Measurements from ENCODE around the gene RNF186. TPM values are rescaled to one million over a fixed set of nuclear protein-coding genes. Genes with fewer than 3 reads are reported as not detected.
"Not testable (repeated sequence)": the region's sequence is repeated elsewhere in the genome, so short reads cannot be mapped to it uniquely, and the experiment has no call there.

Gene RNF186, protein sequence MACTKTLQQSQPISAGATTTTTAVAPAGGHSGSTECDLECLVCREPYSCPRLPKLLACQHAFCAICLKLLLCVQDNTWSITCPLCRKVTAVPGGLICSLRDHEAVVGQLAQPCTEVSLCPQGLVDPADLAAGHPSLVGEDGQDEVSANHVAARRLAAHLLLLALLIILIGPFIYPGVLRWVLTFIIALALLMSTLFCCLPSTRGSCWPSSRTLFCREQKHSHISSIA
- not detected for total RNA-seq

DNA sequence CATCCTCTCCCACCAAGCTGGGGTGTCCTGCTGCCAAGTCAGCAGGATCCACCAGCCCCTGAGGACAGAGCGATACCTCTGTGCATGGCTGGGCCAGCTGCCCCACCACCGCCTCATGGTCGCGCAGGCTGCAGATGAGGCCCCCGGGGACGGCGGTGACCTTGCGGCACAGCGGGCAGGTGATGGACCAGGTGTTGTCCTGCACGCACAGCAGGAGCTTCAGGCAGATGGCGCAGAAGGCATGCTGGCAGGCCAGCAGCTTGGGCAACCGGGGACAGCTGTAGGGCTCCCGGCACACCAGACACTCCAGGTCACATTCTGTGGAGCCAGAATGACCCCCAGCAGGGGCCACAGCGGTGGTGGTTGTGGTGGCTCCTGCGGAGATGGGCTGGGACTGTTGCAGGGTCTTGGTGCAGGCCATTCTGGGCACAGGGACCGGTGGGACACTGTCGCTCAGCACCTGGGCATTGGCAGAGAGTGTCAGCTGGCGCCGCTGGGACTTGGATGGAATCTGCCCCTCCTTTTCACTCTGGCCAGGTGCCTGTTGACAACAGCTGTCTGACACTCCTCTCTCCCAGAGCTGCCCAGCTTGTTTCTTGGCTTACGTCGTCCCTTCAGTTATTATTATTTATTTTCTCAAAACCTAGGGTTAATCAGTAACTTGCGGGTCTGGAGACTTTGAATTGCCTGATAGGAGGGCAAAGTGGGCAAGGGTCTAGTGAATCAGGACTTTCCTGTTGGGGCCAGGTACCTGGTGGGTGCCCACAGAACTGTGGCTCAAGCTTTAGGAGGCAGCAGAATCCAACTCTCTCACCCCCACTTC, at the start of gene RNF186:
Gene RNF186, minus strand, starts transcription at position 603 of the 823 bp plus-strand sequence. Its CDS starts 182 bp downstream, at position 421.
- ChIA-PET CTCF (no interaction called here), POLR2A (no interaction called here)

DNA sequence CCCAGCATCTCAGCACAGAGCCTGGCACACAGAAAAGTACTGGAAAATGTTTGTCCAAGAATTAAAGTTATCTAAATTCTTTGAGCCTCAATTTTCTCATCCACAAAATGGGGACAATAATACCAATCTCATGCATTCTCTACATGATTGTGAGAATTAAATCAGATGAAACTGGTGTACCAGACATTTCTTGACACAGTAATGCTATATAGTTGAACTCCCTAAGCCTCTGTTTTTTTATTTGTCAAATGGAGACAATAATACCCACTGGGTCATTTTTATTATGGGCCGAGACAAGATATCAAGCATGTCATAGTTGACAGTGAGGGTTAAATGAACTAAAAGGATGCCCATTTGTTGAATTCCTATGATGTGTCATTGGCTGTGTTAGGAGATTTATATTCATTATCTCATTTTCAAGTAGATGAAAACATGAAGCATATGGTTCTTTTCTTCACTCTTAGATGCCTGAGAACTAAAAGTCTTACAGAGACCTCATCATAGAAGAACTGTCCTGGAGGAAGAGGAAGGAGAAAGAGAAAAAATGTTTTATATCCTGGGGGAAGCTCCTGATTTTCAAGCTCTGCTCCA, 49.6 kb upstream of the RNF186 start:
- CTCF ChIA-PET, result no interaction called here

DNA sequence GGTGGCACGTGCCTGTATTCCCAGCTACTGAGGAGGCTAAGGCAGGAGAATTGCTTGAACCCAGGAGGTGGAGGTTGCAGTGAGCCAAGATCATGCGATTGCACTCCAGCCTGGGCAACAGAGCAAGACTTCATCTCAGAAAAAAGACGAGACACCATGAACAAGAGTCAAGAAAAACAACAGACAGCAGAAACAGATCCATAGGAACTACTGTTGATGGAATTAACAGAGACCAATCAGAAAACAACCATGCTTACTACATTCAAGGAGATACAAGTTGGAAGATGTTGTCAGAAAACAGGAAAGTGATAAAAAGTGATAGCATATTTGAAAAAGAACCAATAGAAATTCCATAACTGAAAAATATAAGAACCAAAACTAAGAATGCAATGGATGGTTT, 47.9 kb upstream of the RNF186 start:
- CTCF ChIA-PET, result no interaction called here
- POLR2A ChIA-PET, result no interaction called here

More for the DNA sequence above, 49.6 kb upstream of the RNF186 start:
- POLR2A ChIA-PET, result no interaction called here

DNA sequence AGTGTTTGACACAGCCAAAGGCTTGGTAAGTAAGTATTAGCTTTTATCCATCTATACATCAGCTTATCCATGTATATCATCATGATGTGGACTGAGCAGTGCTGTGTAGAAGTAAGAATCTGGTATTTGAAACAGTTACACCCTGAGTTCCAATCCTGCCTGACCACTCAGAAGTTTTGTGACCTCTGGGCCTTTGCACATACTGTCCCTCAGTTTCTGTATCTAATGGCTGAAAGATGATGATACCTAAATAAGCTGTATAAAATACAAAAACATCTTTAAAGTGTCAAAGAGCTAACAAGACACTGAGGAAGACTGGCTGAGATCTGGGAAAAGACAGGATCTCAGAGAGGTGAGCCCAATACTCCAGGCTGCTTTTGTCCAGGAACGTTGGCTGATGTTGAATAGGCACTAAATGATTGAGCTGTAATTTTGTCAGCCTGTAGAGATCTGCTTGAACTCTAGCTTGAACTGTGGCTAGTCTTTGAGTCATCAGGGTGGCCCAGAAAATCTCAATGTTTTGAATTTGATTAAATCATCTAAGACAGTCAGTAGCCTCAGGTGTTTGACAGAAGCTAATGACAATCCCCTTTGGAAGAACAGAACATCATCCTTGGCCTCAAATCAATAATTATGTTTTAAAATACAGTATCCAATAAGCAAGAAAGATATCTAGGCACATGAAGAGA, 46.9 kb upstream of the RNF186 start:
- CTCF ChIA-PET, result no interaction called here
- POLR2A ChIA-PET, result no interaction called here

DNA sequence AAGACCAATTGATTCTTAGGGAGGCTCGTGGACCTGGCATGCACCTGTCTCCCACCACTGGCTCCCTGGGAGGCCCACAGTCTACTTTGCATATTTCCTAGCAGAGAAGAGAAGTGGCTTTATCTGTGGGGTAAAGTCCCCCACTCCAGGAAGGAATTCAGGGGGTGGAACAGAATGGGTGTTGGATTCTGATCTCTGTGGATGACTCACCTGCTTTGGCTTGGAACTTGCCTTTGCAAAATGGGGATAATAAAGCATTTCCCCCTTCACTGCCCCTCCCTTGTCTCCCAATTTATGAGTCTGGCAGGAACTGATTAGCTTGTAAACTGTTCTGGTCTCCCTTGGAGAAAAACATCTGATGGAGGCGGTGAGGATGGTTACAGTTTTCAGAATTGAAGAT, 46.0 kb upstream of the RNF186 start:
- ChIA-PET POLR2A (no interaction called here), CTCF (no interaction called here)

DNA sequence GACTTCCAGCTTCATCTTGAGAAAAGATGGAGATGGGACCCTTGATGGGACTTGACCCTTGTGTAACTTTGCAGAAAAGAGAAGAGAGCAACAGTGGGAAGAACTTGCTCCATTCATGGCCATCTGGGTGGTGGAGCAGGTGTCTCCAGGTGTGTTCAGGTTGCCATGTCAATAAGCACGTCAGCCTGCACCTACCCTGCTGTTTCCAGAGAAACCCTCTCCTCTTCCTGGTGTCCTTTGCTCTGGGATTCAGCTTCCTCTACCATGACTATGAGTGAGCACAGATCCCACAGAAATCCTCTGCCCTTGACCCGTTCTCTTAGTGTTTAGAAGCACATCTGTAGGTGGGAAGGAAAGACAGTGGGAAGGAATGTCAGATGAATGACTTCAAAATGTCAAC, 45.3 kb upstream of the RNF186 start:
- ChIA-PET CTCF (no interaction called here), POLR2A (no interaction called here)

DNA sequence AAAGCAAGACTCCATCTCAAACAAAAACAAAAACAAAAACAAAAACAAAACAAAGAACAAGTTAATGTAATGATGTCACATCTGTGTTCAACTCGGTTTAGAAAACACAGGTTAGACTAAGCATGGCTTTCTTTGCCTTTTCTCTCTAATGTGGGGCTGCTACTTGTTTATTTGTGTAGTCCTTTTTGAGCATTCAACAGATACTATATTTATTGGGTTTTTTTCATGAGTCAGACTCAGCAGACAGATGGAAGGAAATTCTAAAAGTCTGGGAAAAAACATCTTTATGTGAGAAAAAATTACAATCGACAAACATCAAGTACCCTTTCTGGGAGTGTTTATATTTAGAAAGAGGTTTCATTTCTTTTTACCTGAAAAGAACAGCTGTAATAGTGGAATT, 44.8 kb upstream of the RNF186 start:
- CTCF ChIA-PET, result interaction anchor here (0.7 kb wide), 1 partner anchor 167 kb away, joined by 3 read pairs; no protein-coding TSS in a partner anchor

DNA sequence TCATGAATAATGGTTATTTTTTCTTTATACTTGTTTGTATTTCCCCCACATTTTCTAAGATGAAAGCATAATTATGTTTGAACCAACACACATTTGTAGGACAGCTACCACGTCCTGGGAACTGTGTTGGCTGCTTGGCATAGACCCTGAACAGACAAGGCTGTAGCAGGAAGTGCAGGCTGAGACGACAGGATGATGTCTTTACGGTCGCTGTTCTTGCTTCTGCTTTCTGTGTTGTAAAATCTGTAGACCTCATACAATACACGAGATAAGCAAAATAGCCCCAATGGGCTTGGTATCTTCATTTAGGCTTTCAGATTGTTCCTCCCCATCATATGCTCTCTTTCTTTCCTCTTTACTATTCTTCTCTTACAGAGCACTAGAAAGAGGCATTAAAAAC, 43.8 kb upstream of the RNF186 start:
- ChIA-PET CTCF (no interaction called here), POLR2A (no interaction called here)

More for the DNA sequence above, 44.8 kb upstream of the RNF186 start:
- POLR2A ChIA-PET, result no interaction called here

DNA sequence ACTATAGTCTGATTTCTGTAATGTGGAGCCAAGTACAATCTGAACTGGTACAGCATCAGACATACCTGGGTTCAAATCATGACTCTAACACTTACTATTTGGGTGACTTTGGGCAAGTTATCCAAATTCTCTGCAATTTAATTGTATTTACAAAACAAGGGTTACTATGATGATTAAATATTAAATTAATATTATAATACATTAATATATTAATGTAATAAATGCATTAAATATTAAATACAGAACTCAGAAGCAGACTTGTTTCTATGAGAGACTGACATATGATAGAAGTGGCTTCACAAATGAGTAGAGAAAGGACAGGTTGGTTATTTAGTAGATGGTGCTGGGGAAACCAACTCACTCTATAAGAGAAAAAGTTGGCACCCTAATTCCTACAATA, 39.8 kb upstream of the RNF186 start:
- POLR2A ChIA-PET, result no interaction called here
- CTCF ChIA-PET, result interaction anchor here (0.7 kb wide), 1 partner anchor 311 kb away, joined by 3 read pairs; no protein-coding TSS in a partner anchor

DNA sequence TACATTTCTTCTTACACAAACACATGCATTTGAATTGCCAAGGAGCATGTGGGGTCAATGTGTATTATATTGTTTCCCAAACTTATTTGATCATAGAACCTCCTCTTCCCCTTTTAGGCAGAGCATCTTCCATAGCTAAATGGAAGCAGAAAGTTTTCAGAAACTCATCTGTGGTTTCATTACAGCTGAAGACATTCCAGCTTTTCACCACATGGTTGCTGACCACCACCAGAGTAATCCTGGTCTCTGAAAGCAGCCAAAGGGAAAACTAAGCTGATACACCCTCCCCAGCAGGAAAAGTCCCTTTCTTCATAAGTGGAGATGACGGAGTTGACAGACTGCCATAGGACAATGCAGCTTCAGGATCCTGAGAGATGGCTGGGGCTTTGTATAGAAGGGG, 37.0 kb upstream of the RNF186 start:
- ChIA-PET CTCF (no interaction called here), POLR2A (no interaction called here)

DNA sequence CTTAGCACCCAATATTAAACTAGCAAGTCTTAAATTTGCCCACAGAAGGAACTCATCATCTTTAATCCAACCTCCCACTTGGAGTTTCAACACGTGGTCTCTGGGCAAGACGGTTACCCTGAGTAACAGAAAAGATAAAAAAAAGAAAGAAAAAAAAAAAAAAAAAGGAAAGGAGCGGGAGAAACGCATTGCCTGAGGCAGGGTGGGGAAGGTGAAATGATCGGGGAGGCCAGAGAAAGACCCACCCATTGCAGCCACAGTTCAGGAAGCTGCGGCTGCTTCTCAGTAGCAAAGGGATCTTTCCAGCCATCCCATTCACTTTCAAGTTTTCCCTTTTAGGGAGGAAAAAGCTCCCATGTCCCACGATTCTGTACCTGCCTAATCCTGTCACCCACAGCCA, 35.1 kb upstream of the RNF186 start:
- ChIA-PET POLR2A (no interaction called here), CTCF (no interaction called here)

DNA sequence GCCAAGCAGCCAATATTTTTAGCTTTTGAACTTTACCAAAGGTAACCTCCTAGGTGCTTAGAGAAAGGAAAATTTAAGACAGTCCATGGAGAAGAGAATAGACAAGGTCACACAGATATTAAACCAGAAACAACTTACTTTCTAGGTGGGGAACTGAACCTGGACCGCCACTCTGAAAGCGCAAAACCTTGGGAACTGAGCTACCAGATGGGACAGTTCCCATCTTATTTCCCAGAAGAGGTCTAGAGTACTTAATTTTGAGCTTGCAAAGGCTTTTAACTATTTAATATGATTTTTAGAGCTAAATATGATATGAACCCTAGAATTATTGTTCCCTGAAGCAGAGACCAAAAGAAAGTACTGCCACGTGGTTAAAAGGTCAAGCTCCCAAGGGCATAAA, 34.2 kb upstream of the RNF186 start:
- CTCF ChIA-PET, result not testable (repeated sequence)

DNA sequence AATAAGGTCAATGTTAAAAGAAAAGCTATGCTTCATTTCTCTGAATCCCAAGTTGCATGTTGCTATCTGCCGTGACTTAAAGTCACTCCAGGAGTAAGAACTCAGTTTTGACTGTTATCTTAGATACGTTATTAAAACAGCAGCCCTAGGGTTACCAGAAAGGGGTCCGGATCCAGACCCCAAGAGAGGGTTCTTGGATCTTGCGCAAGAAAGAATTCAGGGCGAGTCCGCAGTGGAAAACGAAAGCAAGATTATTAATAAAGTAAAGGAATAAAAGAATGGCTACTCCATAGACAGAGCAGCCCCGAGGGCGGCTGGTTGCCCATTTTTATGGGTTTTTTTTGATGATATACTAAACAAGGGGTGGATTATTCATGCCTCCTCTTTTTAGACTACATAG, 32.3 kb upstream of the RNF186 start:
- POLR2A ChIA-PET, CTCF ChIA-PET: not testable (repeated sequence)

More for the DNA sequence above, 34.2 kb upstream of the RNF186 start:
- POLR2A ChIA-PET, result not testable (repeated sequence)

DNA sequence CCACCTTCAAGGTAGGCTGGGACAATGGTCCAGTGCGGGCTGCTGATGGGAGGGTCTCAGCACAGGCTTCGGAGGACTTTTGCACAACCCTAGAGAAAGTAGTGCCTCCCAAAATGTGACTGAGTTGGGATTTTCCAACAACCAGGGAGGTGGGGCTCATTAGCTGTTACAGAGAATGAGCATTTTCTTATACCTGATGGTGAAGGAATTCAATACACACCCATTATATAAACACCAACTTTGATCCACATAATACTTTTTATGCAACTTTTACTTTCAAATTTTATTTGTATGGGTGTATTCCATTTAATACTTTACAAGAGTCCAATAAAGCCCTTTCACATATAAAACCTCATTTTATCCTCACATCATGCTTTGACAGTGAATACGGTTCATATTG, 31.3 kb upstream of the RNF186 start:
- ChIA-PET CTCF (no interaction called here), POLR2A (no interaction called here)

DNA sequence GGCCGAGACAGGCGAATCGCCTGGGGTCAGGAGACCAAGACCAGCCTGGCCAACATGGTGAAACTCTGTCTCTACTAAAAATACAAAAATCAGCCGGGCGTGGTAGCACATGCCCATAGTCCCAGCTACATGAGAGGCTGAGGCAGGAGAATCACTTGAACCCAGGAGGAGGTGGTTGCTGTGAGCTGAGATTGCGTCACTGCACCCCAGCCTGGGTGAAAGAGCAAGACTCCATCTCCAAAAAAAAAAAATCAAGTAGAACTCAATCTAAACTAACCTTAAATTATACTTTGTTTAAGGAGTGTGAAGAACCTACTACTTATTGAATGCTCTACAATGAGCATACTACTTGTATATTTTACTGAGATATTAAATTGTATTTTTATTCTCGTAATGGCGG, 30.5 kb upstream of the RNF186 start:
- ChIA-PET CTCF (no interaction called here), POLR2A (no interaction called here)

DNA sequence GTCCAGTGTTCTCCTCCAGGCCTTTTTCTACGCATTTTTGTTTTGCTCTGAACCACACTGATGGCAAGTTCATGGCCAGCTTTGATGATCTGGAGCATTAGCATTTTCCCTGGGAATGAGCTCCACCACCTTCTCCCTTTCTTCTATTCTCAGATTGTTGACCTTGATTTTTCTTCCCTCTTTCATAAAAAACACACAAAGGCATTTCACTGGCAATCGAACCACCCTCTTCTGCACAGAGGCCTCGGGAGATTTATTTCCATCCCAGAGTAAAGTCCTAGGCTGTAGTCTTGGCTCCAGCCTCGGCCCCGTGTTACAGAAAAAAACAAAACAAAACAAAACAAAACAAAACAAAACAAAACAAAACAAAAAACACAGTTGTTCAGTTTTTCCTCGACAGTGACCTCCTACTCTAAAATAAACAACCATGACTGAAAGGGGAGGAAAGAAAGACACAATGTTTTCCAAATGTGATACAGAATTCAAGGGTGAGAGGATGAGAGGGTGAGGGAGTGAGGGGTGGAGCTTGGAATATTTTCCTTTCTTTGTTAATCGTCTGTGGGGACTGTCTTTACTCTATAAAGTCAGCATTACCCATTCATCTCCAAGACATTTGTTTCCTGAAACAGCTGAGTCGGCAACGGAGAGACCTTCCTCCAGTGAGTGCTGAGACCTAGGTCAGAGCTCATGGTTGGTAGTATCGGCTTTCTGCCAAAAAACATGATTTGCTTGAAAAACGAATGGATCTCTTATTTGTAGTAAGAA, 29.8 kb upstream of the RNF186 start:
- ChIA-PET POLR2A (no interaction called here), CTCF (no interaction called here)

DNA sequence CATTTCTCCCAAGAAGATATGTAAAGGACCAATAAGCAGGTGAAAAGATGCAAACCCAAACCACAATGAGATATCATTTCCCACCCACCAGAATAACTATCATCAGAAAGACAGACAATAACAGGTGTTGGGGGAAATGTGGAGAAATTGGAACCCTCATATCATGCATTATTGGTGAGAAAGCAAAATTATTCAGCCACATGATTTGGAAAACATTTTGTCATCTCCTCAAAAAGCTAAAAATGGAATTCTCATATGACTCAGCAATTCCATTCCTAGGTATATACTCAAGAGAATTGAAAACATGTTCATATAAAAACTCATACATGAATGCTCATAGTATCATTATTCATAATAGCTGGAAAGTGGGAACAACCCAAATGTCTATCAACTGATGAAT, 25.1 kb upstream of the RNF186 start:
- CTCF ChIA-PET, result no interaction called here

DNA sequence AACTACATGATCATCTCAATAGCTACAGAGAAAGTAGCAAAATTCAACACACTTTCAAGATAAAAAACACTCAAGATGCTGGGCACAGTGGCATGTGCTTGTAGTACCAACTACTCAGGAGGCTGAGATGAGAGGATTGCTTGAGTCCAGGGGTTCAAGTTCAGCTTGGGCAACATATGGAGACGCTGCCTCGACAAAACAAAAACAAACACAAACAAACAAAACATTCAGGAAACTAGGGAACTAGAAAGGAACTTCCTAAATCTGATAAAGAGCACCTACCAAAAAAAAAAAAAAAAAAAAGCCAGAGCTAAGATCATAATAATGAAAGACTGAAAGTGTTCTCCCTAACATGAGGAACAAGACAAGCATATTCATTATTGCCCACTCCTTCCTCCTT, 22.8 kb upstream of the RNF186 start:
- CTCF ChIA-PET, result no interaction called here
- POLR2A ChIA-PET, result interaction anchor here (0.6 kb wide), 1 partner anchor 1259 kb away, joined by 5 read pairs; no protein-coding TSS in a partner anchor

More for the DNA sequence above, 25.1 kb upstream of the RNF186 start:
- POLR2A ChIA-PET, result no interaction called here

DNA sequence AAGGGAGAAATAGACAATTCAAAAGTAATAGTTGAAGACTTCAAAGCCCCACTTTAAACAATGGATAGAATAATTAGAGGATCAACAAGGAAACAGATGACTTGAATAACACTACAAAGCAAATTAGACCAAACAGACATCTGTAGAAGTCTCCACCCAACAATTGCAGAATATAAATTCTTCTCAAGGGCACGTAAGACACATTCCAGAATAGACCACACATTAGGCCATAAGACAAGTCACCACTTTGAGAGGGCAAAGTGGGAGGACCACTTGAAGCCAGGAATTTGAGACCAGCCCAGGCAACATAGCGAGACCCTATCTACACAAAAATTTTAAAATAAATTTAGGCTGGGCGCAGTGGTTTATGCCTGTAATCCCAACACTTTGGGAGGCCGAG, 20.5 kb upstream of the RNF186 start:
- ChIA-PET POLR2A (no interaction called here), CTCF (no interaction called here)

DNA sequence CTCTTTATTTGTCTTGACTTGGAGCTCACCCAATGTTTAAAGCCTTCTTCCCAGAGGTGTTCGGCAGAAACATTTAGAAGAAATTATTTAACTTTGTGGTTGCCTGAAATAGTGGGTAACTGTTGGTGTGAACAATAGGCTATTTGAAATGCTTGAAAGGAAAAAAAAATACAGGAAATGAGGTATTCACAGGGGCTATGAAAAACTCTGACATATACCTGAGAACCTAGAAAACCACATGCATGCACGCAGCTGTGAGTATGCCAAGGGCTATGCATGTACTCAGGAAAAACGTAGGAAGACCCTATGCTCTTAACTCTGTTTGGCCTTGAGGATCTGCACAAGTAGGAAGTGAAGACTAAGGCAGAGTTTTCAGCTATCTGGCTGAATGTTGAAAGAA, 16.4 kb upstream of the RNF186 start:
- POLR2A ChIA-PET, result no interaction called here
- CTCF ChIA-PET, result no interaction called here

Data from activated CD8-positive, alpha-beta memory T cell treated with anti-CD3 and anti-CD28 coated beads for 36 hours (primary cell).